ENCODE data around the gene LRBA. TPM values are rescaled to one million over a fixed set of nuclear protein-coding genes. Genes with fewer than 3 reads are reported as not detected.

LRBA gene
- total and polyA plus RNA-seq, 4 donors: 8.2 to 69.8 (median 32.8) TPM

DNA sequence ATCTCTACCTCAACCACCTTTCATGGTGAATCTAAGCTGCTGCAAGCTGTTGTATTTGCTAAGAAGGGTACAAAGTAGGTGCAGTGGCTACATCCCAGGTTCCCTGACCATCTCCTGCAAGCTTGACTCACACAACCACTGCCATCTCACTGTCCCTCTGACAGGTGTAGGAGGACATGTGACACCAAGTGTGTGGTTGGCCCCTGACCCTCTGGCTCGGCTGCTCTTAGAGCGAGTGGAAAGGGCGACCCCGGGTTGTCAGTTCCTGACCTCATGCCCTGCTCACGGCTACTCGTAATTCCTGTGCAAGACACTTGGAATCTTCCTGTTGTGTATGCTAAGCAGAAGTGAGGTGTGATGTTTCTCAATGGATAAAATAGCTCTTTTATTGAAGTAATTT lies 752.5 kb downstream of the LRBA start:
- Histone ChIP-seq H3K27me3 (ENCODE audit: control insufficient read depth in 4 of 4, insufficient read depth in 4 of 4, low read length in 3 of 4) (no peaks in the 10 kb centered on the region), H3K27ac (ENCODE audit: low read depth in 1 of 2, low read length in 2 of 2) (no peak overlapping the region), H3K9me3 (ENCODE audit: control insufficient read depth in 4 of 4, low read length in 3 of 4) (peaks cover 0 to 3% (median 0%) of the 10 kb centered on the region in 4 donors), H3K9ac (ENCODE audit: low read depth in 1 of 2, low read length in 2 of 2) (no peak overlapping the region), H3K4me3 (ENCODE audit: low read depth in 1 of 3, low read length in 3 of 3) (no peak overlapping the region), H3K4me1 (ENCODE audit: control insufficient read depth in 4 of 4, insufficient read depth in 4 of 4, low read length in 3 of 4) (no peaks in the 10 kb centered on the region), H3K36me3 (ENCODE audit: control insufficient read depth in 4 of 4, insufficient read depth in 3 of 4, low read depth in 1 of 4, low read length in 3 of 4) (peaks cover 0 to 6% (median 3%) of the 10 kb centered on the region in 4 donors)
- TF ChIP-seq TAF1 (conservative IDR thresholded peaks at IDR 0.05): no peak
- no peak for TF ChIP-seq RAD21 (IDR thresholded peaks at IDR 0.05)
- TF ChIP-seq, protein P1, sequence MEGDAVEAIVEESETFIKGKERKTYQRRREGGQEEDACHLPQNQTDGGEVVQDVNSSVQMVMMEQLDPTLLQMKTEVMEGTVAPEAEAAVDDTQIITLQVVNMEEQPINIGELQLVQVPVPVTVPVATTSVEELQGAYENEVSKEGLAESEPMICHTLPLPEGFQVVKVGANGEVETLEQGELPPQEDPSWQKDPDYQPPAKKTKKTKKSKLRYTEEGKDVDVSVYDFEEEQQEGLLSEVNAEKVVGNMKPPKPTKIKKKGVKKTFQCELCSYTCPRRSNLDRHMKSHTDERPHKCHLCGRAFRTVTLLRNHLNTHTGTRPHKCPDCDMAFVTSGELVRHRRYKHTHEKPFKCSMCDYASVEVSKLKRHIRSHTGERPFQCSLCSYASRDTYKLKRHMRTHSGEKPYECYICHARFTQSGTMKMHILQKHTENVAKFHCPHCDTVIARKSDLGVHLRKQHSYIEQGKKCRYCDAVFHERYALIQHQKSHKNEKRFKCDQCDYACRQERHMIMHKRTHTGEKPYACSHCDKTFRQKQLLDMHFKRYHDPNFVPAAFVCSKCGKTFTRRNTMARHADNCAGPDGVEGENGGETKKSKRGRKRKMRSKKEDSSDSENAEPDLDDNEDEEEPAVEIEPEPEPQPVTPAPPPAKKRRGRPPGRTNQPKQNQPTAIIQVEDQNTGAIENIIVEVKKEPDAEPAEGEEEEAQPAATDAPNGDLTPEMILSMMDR (IDR thresholded peaks at IDR 0.05; ENCODE audit: low read depth, low read length, missing input control): no peak
- no peak for TF ChIP-seq GABPA (IDR thresholded peaks at IDR 0.05 in 1 of 2, conservative IDR thresholded peaks at IDR 0.05 in 1 of 2)
- TF ChIP-seq JUND (IDR thresholded peaks at IDR 0.05): no peak
- TF ChIP-seq, protein P2, sequence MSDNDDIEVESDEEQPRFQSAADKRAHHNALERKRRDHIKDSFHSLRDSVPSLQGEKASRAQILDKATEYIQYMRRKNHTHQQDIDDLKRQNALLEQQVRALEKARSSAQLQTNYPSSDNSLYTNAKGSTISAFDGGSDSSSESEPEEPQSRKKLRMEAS (IDR thresholded peaks at IDR 0.05): no peak
- TF ChIP-seq FOXA1 (IDR thresholded peaks at IDR 0.05): no peak
- TF ChIP-seq FOXA2 (IDR thresholded peaks at IDR 0.05): no peak
- no peak for TF ChIP-seq HNF4G (IDR thresholded peaks at IDR 0.05)
- TF ChIP-seq SP1 (IDR thresholded peaks at IDR 0.05): no peak
- TF ChIP-seq YY1 (IDR thresholded peaks at IDR 0.05): no peak
- TF ChIP-seq, protein P3, sequence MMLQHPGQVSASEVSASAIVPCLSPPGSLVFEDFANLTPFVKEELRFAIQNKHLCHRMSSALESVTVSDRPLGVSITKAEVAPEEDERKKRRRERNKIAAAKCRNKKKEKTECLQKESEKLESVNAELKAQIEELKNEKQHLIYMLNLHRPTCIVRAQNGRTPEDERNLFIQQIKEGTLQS (IDR thresholded peaks at IDR 0.05): no peak
- TF ChIP-seq, protein P4, sequence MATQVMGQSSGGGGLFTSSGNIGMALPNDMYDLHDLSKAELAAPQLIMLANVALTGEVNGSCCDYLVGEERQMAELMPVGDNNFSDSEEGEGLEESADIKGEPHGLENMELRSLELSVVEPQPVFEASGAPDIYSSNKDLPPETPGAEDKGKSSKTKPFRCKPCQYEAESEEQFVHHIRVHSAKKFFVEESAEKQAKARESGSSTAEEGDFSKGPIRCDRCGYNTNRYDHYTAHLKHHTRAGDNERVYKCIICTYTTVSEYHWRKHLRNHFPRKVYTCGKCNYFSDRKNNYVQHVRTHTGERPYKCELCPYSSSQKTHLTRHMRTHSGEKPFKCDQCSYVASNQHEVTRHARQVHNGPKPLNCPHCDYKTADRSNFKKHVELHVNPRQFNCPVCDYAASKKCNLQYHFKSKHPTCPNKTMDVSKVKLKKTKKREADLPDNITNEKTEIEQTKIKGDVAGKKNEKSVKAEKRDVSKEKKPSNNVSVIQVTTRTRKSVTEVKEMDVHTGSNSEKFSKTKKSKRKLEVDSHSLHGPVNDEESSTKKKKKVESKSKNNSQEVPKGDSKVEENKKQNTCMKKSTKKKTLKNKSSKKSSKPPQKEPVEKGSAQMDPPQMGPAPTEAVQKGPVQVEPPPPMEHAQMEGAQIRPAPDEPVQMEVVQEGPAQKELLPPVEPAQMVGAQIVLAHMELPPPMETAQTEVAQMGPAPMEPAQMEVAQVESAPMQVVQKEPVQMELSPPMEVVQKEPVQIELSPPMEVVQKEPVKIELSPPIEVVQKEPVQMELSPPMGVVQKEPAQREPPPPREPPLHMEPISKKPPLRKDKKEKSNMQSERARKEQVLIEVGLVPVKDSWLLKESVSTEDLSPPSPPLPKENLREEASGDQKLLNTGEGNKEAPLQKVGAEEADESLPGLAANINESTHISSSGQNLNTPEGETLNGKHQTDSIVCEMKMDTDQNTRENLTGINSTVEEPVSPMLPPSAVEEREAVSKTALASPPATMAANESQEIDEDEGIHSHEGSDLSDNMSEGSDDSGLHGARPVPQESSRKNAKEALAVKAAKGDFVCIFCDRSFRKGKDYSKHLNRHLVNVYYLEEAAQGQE (IDR thresholded peaks at IDR 0.05): no peak
- 89% methylated on average over 6 of the region's 6 CpGs for WGBS
- DNase-seq (ENCODE audit: low spot score): no peak

DNA sequence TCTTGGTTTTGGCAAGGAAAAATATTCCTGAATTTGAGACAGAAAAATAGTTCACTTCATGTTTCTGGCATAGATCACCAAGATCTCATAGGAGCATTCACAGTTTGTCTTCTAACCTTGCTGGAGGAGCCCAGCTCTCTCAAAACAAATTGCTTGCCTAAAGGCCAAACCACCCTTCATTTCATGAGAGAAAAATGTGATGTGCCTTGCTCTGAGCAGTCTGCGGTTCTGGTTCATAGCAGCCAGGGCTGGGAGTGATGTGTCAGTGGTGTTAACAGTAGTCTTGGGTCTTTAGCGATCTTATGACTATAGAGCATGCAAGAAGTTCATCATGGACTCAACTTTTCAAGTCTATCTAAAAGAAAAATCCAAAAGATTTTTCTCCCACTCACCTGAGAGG lies 753.5 kb downstream of the LRBA start:
- no peaks in the 10 kb centered on the region for H3K4me1 ChIP-seq (ENCODE audit: control insufficient read depth in 4 of 4, insufficient read depth in 4 of 4, low read length in 3 of 4)
- peaks cover 0 to 3% (median 0%) of the 10 kb centered on the region in 4 donors for H3K9me3 ChIP-seq (ENCODE audit: control insufficient read depth in 4 of 4, low read length in 3 of 4)
- H3K36me3 ChIP-seq (ENCODE audit: control insufficient read depth in 4 of 4, insufficient read depth in 3 of 4, low read depth in 1 of 4, low read length in 3 of 4): peaks cover 0 to 4% (median 3%) of the 10 kb centered on the region in 4 donors
- WGBS: 97% methylated on average over 2 of the region's 2 CpGs
- no peaks in the 10 kb centered on the region for H3K27me3 ChIP-seq (ENCODE audit: control insufficient read depth in 4 of 4, insufficient read depth in 4 of 4, low read length in 3 of 4)
- H3K4me3 ChIP-seq (ENCODE audit: low read depth in 1 of 3, low read length in 3 of 3): no peak overlapping the region
- no peak overlapping the region for H3K27ac ChIP-seq (ENCODE audit: low read depth in 1 of 2, low read length in 2 of 2)
- DNase-seq (ENCODE audit: low spot score): no peak
- TF ChIP-seq HNF4A (conservative IDR thresholded peaks at IDR 0.05) (no peak), FOXA1 (IDR thresholded peaks at IDR 0.05) (no peak), HNF4G (IDR thresholded peaks at IDR 0.05) (no peak), RAD21 (IDR thresholded peaks at IDR 0.05) (no peak), NR2F2 (IDR thresholded peaks at IDR 0.05) (no peak), SP1 (IDR thresholded peaks at IDR 0.05) (no peak), JUND (IDR thresholded peaks at IDR 0.05) (no peak), YY1 (IDR thresholded peaks at IDR 0.05) (no peak)
- TF ChIP-seq, protein P1 (IDR thresholded peaks at IDR 0.05; ENCODE audit: low read depth, low read length, missing input control): no peak
- TF ChIP-seq, protein P3 (IDR thresholded peaks at IDR 0.05): no peak
- H3K9ac ChIP-seq (ENCODE audit: low read depth in 1 of 2, low read length in 2 of 2): no peak overlapping the region

All from liver (tissue), 9 donors.